Liver (tissue), 9 donors: ENCODE results near the gene USP2. TPM values are rescaled to one million over a fixed set of nuclear protein-coding genes. Genes with fewer than 3 reads are reported as not detected.

Experiments
- DNase-seq: peaks from one replicate; pipeline ENCODE4 v3.0.0-alpha.2; 2017; ENCODE audit warnings: low spot score
- H3K27ac ChIP-seq, 2 donors: one replicate each; pipeline ENCODE4 v1.7.0; 2013; ENCODE audit warnings: inconsistent platforms in 2 of 2, low read length in 2 of 2, control low read depth in 1 of 2, low read depth in 1 of 2, mild to moderate bottlenecking in 1 of 2
- H3K27me3 ChIP-seq, 4 donors: one replicate each; pipeline versions ENCODE4 v1.6.1 to v1.7.0; 2013; ENCODE audit warnings: low read length in 3 of 4, inconsistent platforms in 1 of 4, mild to moderate bottlenecking in 1 of 4, moderate library complexity in 1 of 4; ENCODE audit not compliant: control insufficient read depth in 4 of 4, insufficient read depth in 4 of 4
- H3K36me3 ChIP-seq, 4 donors: one replicate each; pipeline versions ENCODE4 v1.6.1 to v1.7.0; 2013; ENCODE audit warnings: low read length in 3 of 4, mild to moderate bottlenecking in 3 of 4, low read depth in 1 of 4, moderate library complexity in 1 of 4; ENCODE audit not compliant: control insufficient read depth in 4 of 4, insufficient read depth in 3 of 4
- H3K4me1 ChIP-seq, 4 donors: one replicate each; pipeline versions ENCODE4 v1.6.1 to v1.7.0; 2013; ENCODE audit warnings: low read length in 3 of 4, mild to moderate bottlenecking in 3 of 4, moderate library complexity in 1 of 4; ENCODE audit not compliant: control insufficient read depth in 4 of 4, insufficient read depth in 4 of 4
- H3K4me3 ChIP-seq, 3 donors: one replicate each; pipeline versions ENCODE4 v1.6.1 to v1.7.0; 2013; ENCODE audit warnings: low read length in 3 of 3, control low read depth in 1 of 3, low read depth in 1 of 3, mild to moderate bottlenecking in 1 of 3
- H3K9ac ChIP-seq, 2 donors: one replicate each; pipeline ENCODE4 v1.7.0; 2013; ENCODE audit warnings: low read length in 2 of 2, mild to moderate bottlenecking in 2 of 2, moderate library complexity in 2 of 2, control low read depth in 1 of 2, low read depth in 1 of 2
- H3K9me3 ChIP-seq, 4 donors: one replicate each; pipeline versions ENCODE4 v1.6.1 to v1.7.0; 2013; ENCODE audit warnings: low read length in 3 of 4; ENCODE audit not compliant: control insufficient read depth in 4 of 4
- ATF3 ChIP-seq: IDR thresholded peaks from 2 replicates; pipeline ENCODE4 v1.6.1; 2016; ENCODE audit warnings: antibody characterized with exemption
- CTCF ChIP-seq: fragments of 150-350 bp; IDR thresholded peaks from 2 replicates; pipeline ENCODE4 v1.5.1; 2017; ENCODE audit warnings: improper control_type of control experiment, low read depth, low read length; ENCODE audit not compliant: missing input control
- EGR1 ChIP-seq, 2 donors: IDR thresholded peaks; 2 replicates each; pipeline ENCODE4 v1.6.1; 2016 to 2018; ENCODE audit warnings: antibody characterized with exemption in 2 of 2, low read depth in 2 of 2
- FOXA1 ChIP-seq: IDR thresholded peaks from 2 replicates; pipeline ENCODE4 v1.6.1; 2016; ENCODE audit warnings: antibody characterized with exemption
- FOXA2 ChIP-seq: IDR thresholded peaks from 2 replicates; pipeline ENCODE4 v1.6.1; 2016; ENCODE audit warnings: antibody characterized with exemption
- GABPA ChIP-seq, 2 donors: IDR thresholded peaks in 1 of 2; conservative IDR thresholded peaks in 1 of 2; 2 replicates each; pipeline ENCODE4 v1.6.1; 2016; ENCODE audit warnings: antibody characterized with exemption in 2 of 2, mild to moderate bottlenecking in 1 of 2, moderate library complexity in 1 of 2
- HNF4A ChIP-seq, 2 donors: conservative IDR thresholded peaks; 2 replicates each; pipeline ENCODE4 v1.6.1; 2016; ENCODE audit warnings: antibody characterized with exemption in 2 of 2, mild to moderate bottlenecking in 2 of 2
- HNF4G ChIP-seq: IDR thresholded peaks from 2 replicates; pipeline ENCODE4 v1.6.1; 2016; ENCODE audit warnings: antibody characterized with exemption
- JUND ChIP-seq, 2 donors: IDR thresholded peaks; 2 replicates each; pipeline ENCODE4 v1.6.1; 2016; ENCODE audit warnings: antibody characterized with exemption in 2 of 2
- MAX ChIP-seq: IDR thresholded peaks from 2 replicates; pipeline ENCODE4 v1.6.1; 2016; ENCODE audit warnings: antibody characterized with exemption
- NR2F2 ChIP-seq: IDR thresholded peaks from 2 replicates; pipeline ENCODE4 v1.6.1; 2016; ENCODE audit warnings: antibody characterized with exemption
- RAD21 ChIP-seq, 2 donors: IDR thresholded peaks; 2 replicates each; pipeline ENCODE4 v1.6.1; 2016; ENCODE audit warnings: antibody characterized with exemption in 2 of 2, mild to moderate bottlenecking in 2 of 2
- REST ChIP-seq: IDR thresholded peaks from 2 replicates; pipeline ENCODE4 v1.6.1; 2016; ENCODE audit warnings: antibody characterized with exemption, mild to moderate bottlenecking
- RXRA ChIP-seq, 2 donors: IDR thresholded peaks; 2 replicates each; pipeline ENCODE4 v1.6.1; 2017 to 2018; ENCODE audit warnings: antibody characterized with exemption in 2 of 2, mild to moderate bottlenecking in 1 of 2
- SP1 ChIP-seq: IDR thresholded peaks from 2 replicates; pipeline ENCODE4 v1.6.1; 2018; ENCODE audit warnings: antibody characterized with exemption, mild to moderate bottlenecking
- TAF1 ChIP-seq: conservative IDR thresholded peaks from 2 replicates; pipeline ENCODE4 v1.6.1; 2016; ENCODE audit warnings: antibody characterized with exemption, mild to moderate bottlenecking
- YY1 ChIP-seq: IDR thresholded peaks from 2 replicates; pipeline ENCODE4 v1.6.1; 2016; ENCODE audit warnings: antibody characterized with exemption, mild to moderate bottlenecking
- ZBTB33 ChIP-seq: IDR thresholded peaks from 2 replicates; pipeline ENCODE4 v1.6.1; 2016; ENCODE audit warnings: antibody characterized with exemption
- WGBS: extraction: QIAGEN DNeasy Blood & Tissue Kit; methylation state at CpG from one replicate; pipeline ENCODE4 v1.1.7; 2013; 5-methylcytosine and 5-hydroxymethylcytosine counted together
- polyA plus RNA-seq, 2 donors: library from polyadenylated mRNA; stranded (reverse) in 1 of 2; unstranded in 1 of 2; fragments of 200-250 nt in 1 of 2; fragments of >200 nt in 1 of 2; fragmentation: Nextera tagmentation in 1 of 2; extraction: Ambion mirVana in 1 of 2; gene quantifications; one replicate each; pipeline versions ENCODE4 v1.2.1 to v1.2.3, GENCODE V29; 2013 to 2015
- total RNA-seq, 2 donors: library from RNA; depleted of rRNA; stranded (reverse); fragments of >200 nt; gene quantifications; one replicate each; pipeline ENCODE4 v1.2.3, GENCODE V29; 2014
- donor health status: healthy.
- donor health status: healthy.
- donor health status: healthy.
- donor health status: healthy.
- donor health status: healthy.

USP2 gene
- total and polyA plus RNA-seq, 4 donors: 0.65 to 4.4 (median 2.1) TPM

GRCh38 chr11:119352857-119353260 is 28.6 kb downstream of the USP2 start:
- WGBS: 31% methylated on average over 4 of the region's 4 CpGs
- TF ChIP-seq ATF3: no peak
- TF ChIP-seq SP1: peak; percentile 16
- peak in 1 of 2 donors; percentile 15 for TF ChIP-seq RAD21 (IDR thresholded peaks at IDR 0.05)
- Histone ChIP-seq H3K9me3 (no peaks in the 10 kb centered on the region), H3K36me3 (peaks cover 0 to 5% (median 1%) of the 10 kb centered on the region in 4 donors), H3K27ac (no peak overlapping the region), H3K27me3 (no peaks in the 10 kb centered on the region), H3K4me3 (no peak overlapping the region), H3K9ac (no peak overlapping the region), H3K4me1 (peaks cover 5 to 24% (median 14%) of the 10 kb centered on the region in 4 donors)
- no peak for DNase-seq

GRCh38 chr11:119351232-119351631 is 30.3 kb downstream of the USP2 start:
- Histone ChIP-seq H3K4me3 (no peak overlapping the region), H3K27me3 (no peaks in the 10 kb centered on the region)
- 46% methylated on average over 2 of the region's 2 CpGs for WGBS

More at GRCh38 chr11:119351232-119351631, 30.3 kb downstream of the USP2 start:
- DNase-seq: no peak
- no peak overlapping the region for H3K9ac ChIP-seq
- H3K4me1 ChIP-seq: peaks cover 1 to 19% (median 12%) of the 10 kb centered on the region in 4 donors
- TF ChIP-seq JUND (IDR thresholded peaks at IDR 0.05): no peak
- TF ChIP-seq EGR1 (IDR thresholded peaks at IDR 0.05; ENCODE audit: low read depth in 2 of 2): no peak
- TF ChIP-seq HNF4G: no peak
- TF ChIP-seq ATF3: no peak
- TF ChIP-seq RAD21 (IDR thresholded peaks at IDR 0.05): no peak
- TF ChIP-seq RXRA (IDR thresholded peaks at IDR 0.05): no peak
- no peak for TF ChIP-seq NR2F2
- TF ChIP-seq FOXA1: no peak
- TF ChIP-seq MAX: no peak
- TF ChIP-seq REST: no peak
- no peak for TF ChIP-seq HNF4A (conservative IDR thresholded peaks at IDR 0.05)
- TF ChIP-seq SP1: no peak
- TF ChIP-seq ZBTB33: no peak
- TF ChIP-seq FOXA2: no peak
- no peak for TF ChIP-seq YY1
- no peak for TF ChIP-seq CTCF
- TF ChIP-seq GABPA (IDR thresholded peaks at IDR 0.05 in 1 of 2, conservative IDR thresholded peaks at IDR 0.05 in 1 of 2): no peak
- no peak for TF ChIP-seq TAF1
- H3K36me3 ChIP-seq: no peaks in the 10 kb centered on the region
- no peaks in the 10 kb centered on the region for H3K9me3 ChIP-seq
- H3K27ac ChIP-seq: no peak overlapping the region
